Kidney (tissue), 14 donors: Measurements from ENCODE around the gene LRPAP1. TPM values are rescaled to one million over a fixed set of nuclear protein-coding genes. Genes with fewer than 3 reads are reported as not detected.
"Not testable (repeated sequence)": the region's sequence is repeated elsewhere in the genome, so short reads cannot be mapped to it uniquely, and the experiment has no call there.

Experiments used
- DNase-seq, 5 donors: peaks; one replicate each; pipeline ENCODE4 v3.0.0-alpha.2; 2013 to 2020
- FAIRE-seq: peaks from 2 replicates; lab custom pipeline; 2012; peaks lifted over from hg19 to GRCh38; lab: Jason Lieb, UNC
- H3K27ac ChIP-seq, 2 donors: one replicate each; pipeline ENCODE4 v1.7.0; 2013; ENCODE audit warnings: low read depth in 2 of 2, low read length in 2 of 2, inconsistent platforms in 1 of 2
- H3K27me3 ChIP-seq: one replicate; pipeline ENCODE4 v1.7.1; 2013; ENCODE audit warnings: low read length, inconsistent platforms; ENCODE audit not compliant: control insufficient read depth, insufficient read depth
- H3K36me3 ChIP-seq, 3 donors: one replicate each; pipeline versions ENCODE4 v1.7.0 to v1.7.1; 2013; ENCODE audit warnings: low read length in 3 of 3, control low read depth in 1 of 3, inconsistent platforms in 1 of 3; ENCODE audit not compliant: insufficient read depth in 3 of 3, control insufficient read depth in 2 of 3
- H3K4me1 ChIP-seq, 3 donors: one replicate each; pipeline versions ENCODE4 v1.7.0 to v1.7.1; 2013; ENCODE audit warnings: low read length in 3 of 3, inconsistent platforms in 1 of 3, low read depth in 1 of 3; ENCODE audit not compliant: control insufficient read depth in 2 of 3, insufficient read depth in 2 of 3
- H3K4me3 ChIP-seq, 3 donors: one replicate each; pipeline versions ENCODE4 v1.7.0 to v1.8.1; 2013; ENCODE audit warnings: low read length in 3 of 3, control low read depth in 1 of 3, inconsistent platforms in 1 of 3
- H3K9ac ChIP-seq, 3 donors: one replicate each; pipeline versions ENCODE4 v1.7.0 to v1.7.1; 2013; ENCODE audit warnings: low read length in 3 of 3, control low read depth in 1 of 3, inconsistent platforms in 1 of 3
- H3K9me3 ChIP-seq, 3 donors: one replicate each; pipeline versions ENCODE4 v1.7.0 to v1.7.1; 2013; ENCODE audit warnings: low read length in 3 of 3, control low read depth in 1 of 3, inconsistent platforms in 1 of 3; ENCODE audit not compliant: control insufficient read depth in 2 of 3, insufficient read depth in 1 of 3
- intact Hi-C: fragments of 100-400 bp; cut with DNase I; formaldehyde crosslinking; loops from one replicate; pipeline ENCODE4 v1.11.1; 2022
- polyA plus RNA-seq: library from polyadenylated mRNA; stranded (reverse); fragments of 350-450 nt; fragmentation: Illumina TruSeq; extraction: RNeasy Lipid Tissue Mini Kit (QIAGEN cat#74804); gene quantifications from one replicate; pipeline ENCODE4 v1.2.3, GENCODE V29; 2014; ENCODE audit warnings: low read depth, low replicate concordance; ENCODE audit not compliant: insufficient read depth
- total RNA-seq: library from RNA; stranded (reverse); fragmentation: NEBNext Ultra II Directional; extraction: Animal tissue kit (Norgen Biotek cat#: 25700); gene quantifications from one replicate; pipeline ENCODE4 v1.2.1, GENCODE V29; 2021
- TF ChIP-seq, protein P1 (sequence below): IDR thresholded peaks from 3 replicates; pipeline ENCODE4 v1.5.1; 2012; ENCODE audit warnings: mild to moderate bottlenecking, moderate library complexity, borderline replicate concordance; ENCODE audit not compliant: insufficient read depth; ENCODE audit errors: extremely low read depth
- donor health status: control.
- donor health status: control.
- donor health status: control.
- donor health status: control.
- donor health status: control.
- donor health status: DM: yes; HTN: yes; CAD: no.
- donor health status: Normal renal cell carcinoma (clear cell type).

The LRPAP1 gene
- total and polyA plus RNA-seq, 2 donors from 2014 or later, result 204 to 373 TPM

DNA sequence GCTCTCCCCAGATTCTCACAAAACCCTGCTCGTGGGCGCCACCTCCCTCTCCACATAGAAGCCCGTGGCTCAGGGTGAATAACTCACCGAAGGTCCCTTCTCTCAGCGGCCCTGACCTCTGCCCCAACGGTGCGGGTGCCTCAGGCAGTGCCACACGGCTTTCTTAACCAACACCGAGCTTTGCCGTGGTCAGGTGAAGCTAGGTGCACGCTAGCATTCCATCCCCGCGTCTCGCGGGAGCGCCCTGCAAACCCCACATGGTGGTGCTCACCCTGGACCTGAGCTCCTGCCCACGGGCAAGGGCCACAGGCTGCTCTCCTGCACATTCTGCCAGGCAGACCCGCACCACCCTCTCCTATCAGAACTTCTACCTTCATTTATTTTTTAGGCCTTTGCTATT is 18.4 kb downstream of the LRPAP1 start:
- TF ChIP-seq, protein P1, sequence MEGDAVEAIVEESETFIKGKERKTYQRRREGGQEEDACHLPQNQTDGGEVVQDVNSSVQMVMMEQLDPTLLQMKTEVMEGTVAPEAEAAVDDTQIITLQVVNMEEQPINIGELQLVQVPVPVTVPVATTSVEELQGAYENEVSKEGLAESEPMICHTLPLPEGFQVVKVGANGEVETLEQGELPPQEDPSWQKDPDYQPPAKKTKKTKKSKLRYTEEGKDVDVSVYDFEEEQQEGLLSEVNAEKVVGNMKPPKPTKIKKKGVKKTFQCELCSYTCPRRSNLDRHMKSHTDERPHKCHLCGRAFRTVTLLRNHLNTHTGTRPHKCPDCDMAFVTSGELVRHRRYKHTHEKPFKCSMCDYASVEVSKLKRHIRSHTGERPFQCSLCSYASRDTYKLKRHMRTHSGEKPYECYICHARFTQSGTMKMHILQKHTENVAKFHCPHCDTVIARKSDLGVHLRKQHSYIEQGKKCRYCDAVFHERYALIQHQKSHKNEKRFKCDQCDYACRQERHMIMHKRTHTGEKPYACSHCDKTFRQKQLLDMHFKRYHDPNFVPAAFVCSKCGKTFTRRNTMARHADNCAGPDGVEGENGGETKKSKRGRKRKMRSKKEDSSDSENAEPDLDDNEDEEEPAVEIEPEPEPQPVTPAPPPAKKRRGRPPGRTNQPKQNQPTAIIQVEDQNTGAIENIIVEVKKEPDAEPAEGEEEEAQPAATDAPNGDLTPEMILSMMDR, result no peak
- Histone ChIP-seq H3K36me3 (peaks cover 0 to 62% (median 31%) of the 10 kb centered on the region in 3 donors), H3K4me3 (no peak overlapping the region), H3K9ac (no peak overlapping the region), H3K4me1 (no peaks in the 10 kb centered on the region), H3K9me3 (no peaks in the 10 kb centered on the region), H3K27ac (no peak overlapping the region), H3K27me3 (no peaks in the 10 kb centered on the region)
- FAIRE-seq (no peak), DNase-seq (peak in 1 of 5 donors; percentile 56)
- intact Hi-C loops, result no loop called here

DNA sequence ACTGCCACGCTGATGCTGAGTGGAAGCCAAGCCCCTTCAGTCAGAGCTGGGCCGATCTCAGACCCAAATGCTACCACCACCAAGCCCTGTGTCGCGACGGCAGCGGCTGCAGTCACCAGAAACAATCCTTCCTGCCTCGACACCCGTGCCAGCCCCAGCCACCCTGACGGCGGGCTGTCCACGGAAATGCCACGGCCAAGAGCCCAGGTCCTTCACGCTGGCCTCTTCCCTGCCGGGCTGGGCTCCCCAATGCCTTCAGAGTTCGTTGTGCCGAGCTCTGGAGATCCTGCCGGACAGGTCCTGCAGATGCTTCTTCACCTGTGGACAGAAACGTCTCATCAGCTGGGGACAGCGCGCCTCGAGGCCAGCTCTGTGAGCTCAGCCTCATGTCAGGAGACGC is 19.5 kb downstream of the LRPAP1 start:
- no peaks in the 10 kb centered on the region for H3K9me3 ChIP-seq
- no peak overlapping the region for H3K4me3 ChIP-seq
- no peak overlapping the region for H3K9ac ChIP-seq
- intact Hi-C loops, result no loop called here
- no peaks in the 10 kb centered on the region for H3K4me1 ChIP-seq
- H3K27ac ChIP-seq, result no peak overlapping the region
- peaks cover 2 to 61% (median 34%) of the 10 kb centered on the region in 3 donors for H3K36me3 ChIP-seq
- FAIRE-seq (no peak), DNase-seq (peak in 1 of 5 donors; percentile 50)
- TF ChIP-seq, protein P1, result no peak
- no peaks in the 10 kb centered on the region for H3K27me3 ChIP-seq

DNA sequence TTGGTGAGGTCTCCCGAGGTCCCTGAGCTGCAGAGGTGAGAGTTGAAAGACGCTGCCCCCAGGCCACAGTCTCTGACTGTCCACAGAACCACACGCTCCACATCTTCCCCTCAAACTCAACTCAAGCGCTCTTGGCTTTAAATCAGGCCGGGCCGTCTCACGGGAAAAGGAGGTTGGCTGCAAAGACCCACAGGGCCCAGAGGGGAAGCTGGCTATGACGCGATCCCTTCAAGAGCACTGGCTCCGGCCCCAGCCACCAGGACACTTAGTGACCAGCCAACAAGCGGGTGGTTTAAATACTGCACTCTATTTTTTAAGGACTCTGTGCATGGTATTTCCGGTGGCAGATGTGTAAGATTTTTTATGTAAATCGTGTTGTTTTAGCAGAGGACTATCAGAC is 19.9 kb downstream of the LRPAP1 start:
- Histone ChIP-seq H3K4me1 (no peaks in the 10 kb centered on the region), H3K4me3 (no peak overlapping the region), H3K9me3 (no peaks in the 10 kb centered on the region), H3K36me3 (peaks cover 2 to 57% (median 32%) of the 10 kb centered on the region in 3 donors), H3K27me3 (no peaks in the 10 kb centered on the region), H3K9ac (no peak overlapping the region), H3K27ac (no peak overlapping the region)
- intact Hi-C loops, result no loop called here
- DNase-seq, result peak in 1 of 5 donors; percentile 61
- TF ChIP-seq, protein P1, result no peak
- FAIRE-seq, result no peak

DNA sequence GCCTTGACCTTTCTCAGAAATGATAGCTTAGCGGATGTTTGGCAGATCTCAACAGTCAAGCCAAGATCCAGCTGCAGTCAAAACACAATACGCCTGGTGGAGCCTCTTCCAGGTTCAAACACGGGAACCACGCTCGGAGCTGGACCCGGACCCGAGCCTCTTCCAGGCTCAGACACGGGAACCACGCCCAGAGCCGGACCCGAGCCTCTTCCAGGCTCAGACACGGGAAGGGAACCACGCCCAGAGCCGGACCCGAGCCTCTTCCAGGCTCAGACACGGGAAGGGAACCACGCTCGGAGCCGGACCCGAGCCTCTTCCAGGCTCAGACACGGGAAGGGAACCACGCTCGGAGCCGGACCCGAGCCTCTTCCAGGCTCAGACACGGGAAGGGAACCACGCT is 20.6 kb downstream of the LRPAP1 start:
- H3K27ac ChIP-seq, FAIRE-seq, H3K4me3 ChIP-seq, intact Hi-C loops, H3K9me3 ChIP-seq, H3K27me3 ChIP-seq, H3K4me1 ChIP-seq, H3K9ac ChIP-seq, DNase-seq: not testable (repeated sequence)
- H3K36me3 ChIP-seq, result peaks cover 2 to 57% (median 28%) of the 10 kb centered on the region in 3 donors
